Liver (tissue), 3 donors: ENCODE measurements around the gene CHMP3.

Source experiments
- CTCF ChIP-seq: fragments of 150-350 bp; IDR thresholded peaks from 2 replicates; pipeline ENCODE4 v1.5.1; 2017; ENCODE audit warnings: improper control_type of control experiment, low read depth, low read length; ENCODE audit not compliant: missing input control
- JUND ChIP-seq, 2 donors: IDR thresholded peaks; 2 replicates each; pipeline ENCODE4 v1.6.1; 2016; ENCODE audit warnings: antibody characterized with exemption in 2 of 2
- NR2F2 ChIP-seq: IDR thresholded peaks from 2 replicates; pipeline ENCODE4 v1.6.1; 2016; ENCODE audit warnings: antibody characterized with exemption
- RAD21 ChIP-seq, 2 donors: IDR thresholded peaks; 2 replicates each; pipeline ENCODE4 v1.6.1; 2016; ENCODE audit warnings: antibody characterized with exemption in 2 of 2, mild to moderate bottlenecking in 2 of 2
- REST ChIP-seq: IDR thresholded peaks from 2 replicates; pipeline ENCODE4 v1.6.1; 2016; ENCODE audit warnings: antibody characterized with exemption, mild to moderate bottlenecking
- TAF1 ChIP-seq: conservative IDR thresholded peaks from 2 replicates; pipeline ENCODE4 v1.6.1; 2016; ENCODE audit warnings: antibody characterized with exemption, mild to moderate bottlenecking
- YY1 ChIP-seq: IDR thresholded peaks from 2 replicates; pipeline ENCODE4 v1.6.1; 2016; ENCODE audit warnings: antibody characterized with exemption, mild to moderate bottlenecking
- donor health status: healthy.
- donor health status: healthy.

GRCh38 chr2:86603905-86604304, 40.7 kb upstream of the CHMP3 start:
- no peak for TF ChIP-seq CTCF
- TF ChIP-seq RAD21 (IDR thresholded peaks at IDR 0.05): no peak
- TF ChIP-seq REST: no peak
- TF ChIP-seq TAF1: no peak
- no peak for TF ChIP-seq JUND (IDR thresholded peaks at IDR 0.05)
- TF ChIP-seq NR2F2: no peak
- no peak for TF ChIP-seq YY1
